Measurements from ENCODE around the gene HOXA7.

- no peak for TF ChIP-seq EZH2 (IDR thresholded peaks at IDR 0.05; ENCODE audit: low read length, unreplicated experiment)
- TF ChIP-seq CTCF (conservative IDR thresholded peaks at IDR 0.05; ENCODE audit: low read depth, low read length) = no peak
These were observed 31.3 kb upstream of the HOXA7 start for GRCh38 chr7:27187475-27188385.

Measured in PC-3 (cell line).